Endothelial cell (in vitro differentiated cells): ENCODE data around the gene GTF2IRD2. TPM values are rescaled to one million over a fixed set of nuclear protein-coding genes. Genes with fewer than 3 reads are reported as not detected.
A peak's percentile ranks its signal among the peaks of the same experiment; 100 is the strongest.
"Not testable (repeated sequence)": the region's sequence is repeated elsewhere in the genome, so short reads cannot be mapped to it uniquely, and the experiment has no call there.

Experiments
- DNase-seq: peaks from one replicate; pipeline ENCODE4 v3.0.0; 2021; ENCODE audit warnings: low spot score
- H3K27ac Mint-ChIP-seq: one replicate; pipeline ENCODE4 v1.8.0; 2021; ENCODE audit warnings: mixed read lengths, inconsistent platforms; ENCODE audit not compliant: unreplicated experiment
- H3K27me3 Mint-ChIP-seq: one replicate; pipeline ENCODE4 v1.8.0; 2021; ENCODE audit warnings: mild to moderate bottlenecking, moderate library complexity, mixed read lengths, inconsistent platforms; ENCODE audit not compliant: unreplicated experiment
- H3K36me3 Mint-ChIP-seq: one replicate; pipeline ENCODE4 v1.8.0; 2021; ENCODE audit warnings: mild to moderate bottlenecking, low read depth, mixed read lengths, inconsistent platforms; ENCODE audit not compliant: unreplicated experiment
- H3K4me1 Mint-ChIP-seq: one replicate; pipeline ENCODE4 v1.8.0; 2021; ENCODE audit warnings: mild to moderate bottlenecking, mixed read lengths, inconsistent platforms; ENCODE audit not compliant: unreplicated experiment
- H3K4me3 Mint-ChIP-seq: one replicate; pipeline ENCODE4 v1.8.0; 2021; ENCODE audit warnings: mild to moderate bottlenecking, mixed read lengths, inconsistent platforms; ENCODE audit not compliant: unreplicated experiment
- H3K9me3 Mint-ChIP-seq: one replicate; pipeline ENCODE4 v1.8.0; 2021; ENCODE audit warnings: mixed read lengths, inconsistent platforms; ENCODE audit not compliant: unreplicated experiment
- long read RNA-seq: library from polyadenylated mRNA; unstranded; transcript quantifications from one replicate; pipeline ENCODE4 v2.0.0, GENCODE V29; 2020; ENCODE audit not compliant: unreplicated experiment
- total RNA-seq: library from RNA; stranded (reverse); fragmentation: NEBNext Ultra II Directional; extraction: Animal tissue kit (Norgen Biotek cat#: 25700); gene quantifications from one replicate; pipeline ENCODE4 v1.2.1, GENCODE V29; 2021; ENCODE audit not compliant: unreplicated experiment

GTF2IRD2 gene
- total RNA-seq = 3.9 TPM
- long read RNA-seq, partial matches to known transcripts = 0 of 1 reads
- long read RNA-seq, other reads (novel, unspliced or antisense) = 0 of 1 reads

DNA sequence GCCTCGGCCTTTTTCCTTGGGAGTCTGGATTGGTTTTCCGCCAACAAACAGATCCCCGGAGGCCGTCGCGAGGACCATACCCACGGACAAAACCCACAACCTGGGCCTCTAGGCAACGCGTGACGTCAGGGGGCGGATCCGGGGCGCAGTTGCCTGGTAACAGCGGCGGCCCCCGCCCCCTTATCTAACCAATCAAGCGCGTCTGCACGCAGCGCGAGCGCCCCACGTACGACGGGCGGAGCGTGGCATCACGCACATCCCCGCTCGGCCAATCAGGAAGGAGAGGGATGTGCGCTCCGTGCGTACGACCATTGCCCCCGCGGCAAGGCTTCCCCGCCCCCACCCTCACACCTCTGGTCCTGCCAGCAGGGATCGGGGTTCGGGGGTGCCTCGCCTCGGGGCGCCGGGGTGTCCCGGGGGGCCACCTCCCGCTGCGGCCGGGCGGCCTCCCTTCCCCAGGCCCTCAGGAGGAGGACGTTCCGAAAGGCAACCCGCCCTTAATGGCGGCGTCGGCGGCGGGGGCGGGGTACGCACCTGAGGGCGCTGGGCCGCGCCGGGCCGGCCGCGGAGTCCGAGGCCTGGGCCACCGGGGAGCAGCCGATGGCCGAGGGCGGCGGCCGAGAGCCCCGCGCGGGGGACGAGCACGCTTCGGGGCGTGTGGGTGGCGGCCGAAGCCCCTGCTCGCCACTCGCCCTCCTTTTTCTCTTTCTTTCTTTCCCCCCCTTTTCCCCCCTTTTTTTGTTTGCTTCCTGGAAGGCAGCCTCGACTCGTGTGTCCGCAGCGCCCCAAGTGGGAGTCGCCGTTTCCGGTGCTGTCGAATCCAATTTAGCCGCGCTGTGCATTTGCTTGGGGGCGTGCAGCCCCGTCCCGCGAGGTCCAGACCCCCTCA, at the start of gene GTF2IRD2:
GTF2IRD2 (minus strand) TSS at position 773 of the 889 bp plus-strand sequence. CDS start 15,227 bp downstream, outside the sequence.
- H3K27ac Mint-ChIP-seq, H3K4me1 Mint-ChIP-seq, DNase-seq, H3K4me3 Mint-ChIP-seq, H3K36me3 Mint-ChIP-seq, H3K27me3 Mint-ChIP-seq, H3K9me3 Mint-ChIP-seq: not testable (repeated sequence)

DNA sequence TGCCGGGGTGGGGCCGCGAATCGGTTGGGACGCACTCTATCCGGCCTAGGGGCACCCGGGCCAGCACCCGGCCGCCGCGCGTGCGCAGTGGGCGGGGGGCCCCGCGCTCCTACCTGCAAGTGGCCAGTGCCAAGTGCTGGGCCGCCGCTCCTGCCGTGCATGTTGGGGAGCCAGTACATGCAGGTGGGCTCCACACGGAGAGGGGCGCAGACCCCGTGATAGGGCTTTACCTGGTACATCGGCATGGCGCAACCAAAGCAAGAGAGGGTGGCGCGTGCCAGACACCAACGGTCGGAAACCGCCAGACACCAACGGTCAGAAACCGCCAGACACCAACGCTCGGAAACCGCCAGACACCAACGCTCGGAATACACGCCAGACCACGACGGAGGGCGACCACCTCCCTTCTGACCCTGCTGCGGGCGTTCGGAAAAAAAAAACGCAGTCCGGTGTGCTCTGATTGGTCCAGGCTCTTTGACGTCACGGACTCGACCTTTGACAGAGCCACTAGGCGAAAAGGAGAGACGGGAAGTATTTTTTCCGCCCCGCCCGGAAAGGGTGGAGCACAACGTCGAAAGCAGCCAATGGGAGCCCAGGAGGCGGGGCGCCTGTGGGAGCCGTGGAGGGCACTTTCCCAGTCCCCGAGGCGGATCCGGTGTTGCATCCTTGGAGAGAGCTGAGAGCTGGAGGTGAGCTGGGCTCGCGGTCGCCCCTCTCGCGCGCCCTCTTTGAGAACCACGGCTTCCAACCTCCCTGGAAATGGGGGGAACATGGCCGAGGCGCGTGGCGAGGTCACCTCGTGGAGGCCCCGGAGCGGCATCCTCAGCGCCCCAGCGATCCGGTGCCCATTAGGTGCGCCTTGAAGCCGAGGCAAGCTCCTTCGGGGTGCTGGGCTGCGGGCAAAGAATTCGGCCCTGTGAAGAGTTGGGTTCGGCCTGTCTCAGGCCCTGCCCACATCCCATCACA, 39.0 kb upstream of the GTF2IRD2 start:
- H3K36me3 Mint-ChIP-seq, H3K27ac Mint-ChIP-seq, H3K27me3 Mint-ChIP-seq, H3K4me1 Mint-ChIP-seq, H3K4me3 Mint-ChIP-seq, H3K9me3 Mint-ChIP-seq: not testable (repeated sequence)
- DNase-seq = peak; percentile 61

DNA sequence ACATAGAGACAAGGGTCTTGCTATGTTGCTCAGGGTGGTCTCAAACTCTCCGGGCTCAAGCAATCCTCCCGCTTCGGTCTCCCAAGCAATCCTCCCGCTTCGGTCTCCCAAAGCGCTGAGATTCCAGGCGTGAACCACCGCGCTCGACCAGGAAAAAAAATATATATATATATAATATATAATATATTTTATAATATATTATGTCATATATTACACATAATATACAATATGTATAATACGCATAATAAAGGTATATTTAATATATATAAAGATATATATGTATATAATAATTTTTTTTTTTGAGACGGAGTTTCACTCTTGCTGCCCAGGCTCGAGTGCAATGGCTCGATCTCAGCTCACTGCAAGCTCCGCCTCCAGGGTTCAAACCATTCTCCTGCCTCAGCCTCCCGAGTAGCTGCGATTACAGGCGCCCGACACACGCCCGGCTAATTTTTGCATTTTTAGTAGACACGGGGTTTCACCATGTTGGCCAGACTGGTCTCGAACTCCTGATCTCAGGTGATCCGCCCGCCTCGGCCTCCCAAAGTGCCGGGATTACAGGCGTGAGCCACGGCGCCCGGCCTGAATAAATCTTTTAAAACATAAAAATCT, 38.2 kb upstream of the GTF2IRD2 start:
- H3K27ac Mint-ChIP-seq, DNase-seq, H3K9me3 Mint-ChIP-seq, H3K36me3 Mint-ChIP-seq, H3K4me1 Mint-ChIP-seq, H3K27me3 Mint-ChIP-seq, H3K4me3 Mint-ChIP-seq: not testable (repeated sequence)

DNA sequence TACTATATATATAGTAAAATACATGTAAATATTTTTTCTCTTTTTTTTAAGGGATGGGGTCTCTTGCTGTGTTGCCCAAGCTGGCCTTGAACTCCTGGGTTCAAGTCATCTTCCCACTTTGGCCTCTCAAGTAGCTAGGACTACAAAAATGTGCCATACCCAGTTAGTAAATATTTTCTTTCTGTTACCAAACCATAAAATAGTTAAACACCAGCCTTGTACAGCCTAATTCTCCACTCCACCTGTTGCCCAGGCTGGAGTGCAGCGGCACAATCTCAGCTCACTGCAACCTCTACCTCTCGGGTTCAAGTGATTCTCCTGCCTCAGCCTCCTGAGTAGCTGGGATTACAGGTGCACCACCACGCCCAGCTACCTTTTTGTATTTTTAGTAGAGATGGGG, 33.9 kb upstream of the GTF2IRD2 start:
- not testable (repeated sequence) for H3K4me3 Mint-ChIP-seq, H3K27ac Mint-ChIP-seq, H3K27me3 Mint-ChIP-seq, H3K36me3 Mint-ChIP-seq, H3K4me1 Mint-ChIP-seq, H3K9me3 Mint-ChIP-seq, DNase-seq

DNA sequence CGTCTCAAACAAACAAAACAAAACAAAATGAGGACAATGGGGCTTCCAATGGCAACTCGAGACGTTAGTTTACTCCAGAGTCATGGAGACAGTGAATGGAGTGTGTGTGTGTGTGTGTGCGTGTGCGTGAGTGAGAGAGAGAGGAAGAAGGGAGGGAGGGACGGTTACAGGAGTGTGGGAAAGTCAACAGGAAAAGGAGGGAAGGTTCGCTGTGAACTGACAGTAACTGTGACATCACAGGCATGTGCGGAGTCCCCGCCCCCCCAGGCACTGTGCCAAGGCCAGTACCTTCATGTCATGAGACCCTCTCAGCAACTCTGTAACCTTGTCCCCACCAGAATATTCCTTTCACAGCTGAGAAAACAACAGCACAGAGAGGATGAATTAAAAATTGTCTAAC, 30.7 kb upstream of the GTF2IRD2 start:
- not testable (repeated sequence) for H3K4me3 Mint-ChIP-seq, H3K27me3 Mint-ChIP-seq, H3K4me1 Mint-ChIP-seq, H3K36me3 Mint-ChIP-seq, H3K9me3 Mint-ChIP-seq, DNase-seq
- peak overlapping the region; percentile 96 for H3K27ac Mint-ChIP-seq

DNA sequence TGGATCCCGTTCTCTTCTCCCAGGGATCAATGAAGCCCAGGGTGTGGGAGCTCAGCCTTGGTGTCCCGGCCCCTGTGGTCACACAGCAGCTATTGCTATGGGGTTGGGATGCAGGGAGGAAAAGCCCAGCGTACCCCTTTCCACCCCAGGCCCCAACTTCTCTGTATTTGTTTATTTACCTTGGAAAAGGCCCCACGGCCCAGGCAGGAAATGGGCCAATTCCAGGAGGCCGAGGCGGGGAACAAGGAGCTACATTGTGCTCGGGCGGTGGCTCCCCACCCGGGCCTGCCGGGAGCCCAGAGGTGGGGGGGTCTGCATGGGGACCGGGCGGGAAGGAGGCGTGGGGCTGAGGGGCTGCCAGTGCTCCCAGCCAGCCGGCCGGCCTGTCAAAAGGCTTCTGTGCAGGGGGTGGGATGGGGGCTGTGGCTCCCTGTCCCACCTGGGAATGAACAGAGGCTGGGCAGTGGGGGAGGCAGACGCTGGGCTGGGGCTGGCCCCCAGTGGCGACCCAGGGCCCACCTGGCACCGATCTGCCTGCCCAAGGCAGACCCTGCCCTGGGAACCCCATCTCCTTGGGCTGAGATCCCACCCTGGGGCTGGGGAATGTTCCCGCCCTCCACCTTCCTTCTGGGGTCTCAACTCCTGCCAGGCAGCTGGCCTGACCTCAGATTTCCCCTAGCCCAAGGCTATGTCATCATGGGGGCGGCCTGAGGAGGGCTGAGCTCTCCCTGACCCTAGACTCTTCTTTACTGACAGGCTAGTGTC, 23.5 kb upstream of the GTF2IRD2 start:
- H3K4me1 Mint-ChIP-seq, H3K36me3 Mint-ChIP-seq, DNase-seq, H3K27ac Mint-ChIP-seq, H3K4me3 Mint-ChIP-seq, H3K9me3 Mint-ChIP-seq, H3K27me3 Mint-ChIP-seq: not testable (repeated sequence)

DNA sequence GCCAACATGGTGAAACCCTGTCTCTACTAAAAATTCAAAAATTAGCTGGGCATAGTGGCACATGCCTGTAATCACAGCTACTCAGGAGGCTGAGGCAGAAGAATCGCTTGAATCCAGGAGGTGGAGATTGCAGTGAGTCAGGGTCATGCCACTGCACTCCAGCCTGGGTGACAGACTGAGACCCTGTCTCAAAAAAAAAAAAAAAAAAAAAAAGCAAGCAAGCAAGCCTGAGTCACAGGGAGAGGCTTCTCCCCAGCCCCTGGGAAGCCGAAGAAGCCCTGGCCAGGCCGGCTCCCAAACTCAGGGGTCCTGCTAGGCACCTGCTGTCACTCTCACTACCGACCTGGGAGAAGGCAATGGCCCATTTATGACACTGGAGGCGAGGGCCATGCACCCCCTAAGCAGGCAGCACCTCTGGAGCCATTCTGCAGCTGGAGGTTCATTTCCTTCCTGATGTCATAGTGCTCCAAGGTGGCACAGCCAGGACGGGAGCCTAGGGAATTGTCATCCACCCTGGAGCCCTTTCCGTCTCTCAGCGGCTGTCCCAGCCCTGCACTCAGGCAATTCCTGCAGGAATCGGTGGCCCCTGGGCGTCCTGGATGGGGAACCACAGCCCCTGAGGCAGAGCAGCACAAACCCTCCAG, 22.8 kb upstream of the GTF2IRD2 start:
- not testable (repeated sequence) for DNase-seq, H3K9me3 Mint-ChIP-seq, H3K27ac Mint-ChIP-seq, H3K36me3 Mint-ChIP-seq, H3K27me3 Mint-ChIP-seq, H3K4me3 Mint-ChIP-seq, H3K4me1 Mint-ChIP-seq

DNA sequence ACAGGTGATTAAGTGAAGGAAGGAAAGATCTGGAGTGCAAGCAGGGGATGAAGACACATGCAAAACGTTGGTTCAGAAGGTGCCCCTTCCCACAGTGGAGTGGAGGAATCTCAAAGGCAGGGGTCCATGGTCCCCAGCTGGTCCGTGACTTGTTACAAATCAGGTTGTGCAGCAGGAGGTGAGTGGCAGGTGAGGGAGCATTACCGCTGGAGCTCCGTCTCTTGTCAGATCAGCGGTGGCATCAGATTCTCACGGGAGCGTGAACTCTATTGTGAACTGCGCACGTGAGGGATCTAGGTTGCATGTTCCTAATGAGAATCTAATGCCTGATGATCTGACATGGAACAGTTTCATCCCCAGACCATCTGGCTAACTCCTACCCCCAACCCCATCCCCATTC, 21.1 kb upstream of the GTF2IRD2 start:
- DNase-seq, H3K36me3 Mint-ChIP-seq, H3K4me3 Mint-ChIP-seq, H3K9me3 Mint-ChIP-seq, H3K4me1 Mint-ChIP-seq, H3K27me3 Mint-ChIP-seq, H3K27ac Mint-ChIP-seq: not testable (repeated sequence)

DNA sequence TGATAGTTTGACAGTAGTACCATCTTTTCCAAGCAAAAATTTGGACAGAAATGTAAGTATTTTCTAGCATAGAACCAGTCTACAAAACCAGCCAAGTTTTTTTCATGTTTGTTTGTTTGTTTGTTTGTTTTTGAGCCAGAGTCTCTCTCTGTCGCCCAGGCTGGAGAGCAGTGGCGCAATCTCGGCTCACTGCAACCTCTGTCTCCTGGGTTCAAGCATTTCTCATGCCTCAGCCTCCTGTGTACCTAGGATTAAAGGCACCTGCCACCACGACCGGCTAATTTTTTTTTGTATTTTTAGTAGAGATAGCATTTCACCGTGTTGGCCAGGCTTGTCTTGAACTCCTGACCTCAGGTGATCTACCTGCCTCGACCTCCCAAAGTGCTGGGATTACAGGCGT, 14.4 kb upstream of the GTF2IRD2 start:
- H3K27me3 Mint-ChIP-seq, H3K36me3 Mint-ChIP-seq: not testable (repeated sequence)

DNA sequence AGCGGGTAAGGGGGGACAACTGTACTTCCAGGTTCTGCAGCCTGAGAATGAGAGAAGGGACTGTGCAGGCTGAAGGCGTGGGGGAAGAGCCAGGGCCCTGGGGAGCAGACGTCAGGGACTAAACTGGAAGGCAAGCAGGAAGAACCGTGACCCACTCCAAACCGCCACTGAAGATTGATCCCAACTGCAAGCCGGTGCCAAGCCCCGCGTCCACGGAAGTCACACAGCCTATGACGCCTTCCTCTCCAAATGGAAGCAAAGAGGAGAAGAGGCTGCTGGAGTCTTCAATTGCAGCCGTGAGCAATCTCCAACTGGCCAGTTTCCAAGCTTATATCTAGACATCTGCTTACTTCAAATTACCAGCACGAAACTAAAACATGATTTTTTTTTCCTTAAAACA, 1.6 kb downstream of the GTF2IRD2 start:
- H3K4me3 Mint-ChIP-seq, H3K4me1 Mint-ChIP-seq, H3K27me3 Mint-ChIP-seq, H3K27ac Mint-ChIP-seq, DNase-seq, H3K9me3 Mint-ChIP-seq, H3K36me3 Mint-ChIP-seq: not testable (repeated sequence)

More for the DNA sequence above, 14.4 kb upstream of the GTF2IRD2 start:
- not testable (repeated sequence) for DNase-seq, H3K4me3 Mint-ChIP-seq, H3K4me1 Mint-ChIP-seq, H3K9me3 Mint-ChIP-seq, H3K27ac Mint-ChIP-seq
